Rectal smooth muscle tissue (tissue), 1 donor: Measurements from ENCODE around the gene KRTAP10-5.
"Not testable (repeated sequence)": the region's sequence is repeated elsewhere in the genome, so short reads cannot be mapped to it uniquely, and the experiment has no call there.

ENCODE experiments used
- H3K27ac ChIP-seq: one replicate; pipeline ENCODE4 v1.7.0; 2013; ENCODE audit warnings: low read depth, low read length, inconsistent platforms
- H3K27me3 ChIP-seq: one replicate; pipeline ENCODE4 v1.7.0; 2013; ENCODE audit warnings: low read length; ENCODE audit not compliant: control insufficient read depth, insufficient read depth
- H3K36me3 ChIP-seq: one replicate; pipeline ENCODE4 v1.7.0; 2013; ENCODE audit warnings: low read length; ENCODE audit not compliant: control insufficient read depth, insufficient read depth
- H3K4me1 ChIP-seq: one replicate; pipeline ENCODE4 v1.7.0; 2013; ENCODE audit warnings: low read length; ENCODE audit not compliant: control insufficient read depth, insufficient read depth
- H3K4me3 ChIP-seq: one replicate; pipeline ENCODE4 v1.7.0; 2013; ENCODE audit warnings: low read length
- H3K9ac ChIP-seq: one replicate; pipeline ENCODE4 v1.7.0; 2013; ENCODE audit warnings: low read length

KRTAP10-5 gene

GRCh38 chr21:44571296-44571695 lies 9.1 kb downstream of the KRTAP10-5 start:
- Histone ChIP-seq H3K27me3 (no peaks in the 10 kb centered on the region), H3K36me3 (no peaks in the 10 kb centered on the region), H3K4me3 (no peak overlapping the region), H3K27ac (no peak overlapping the region), H3K4me1 (no peaks in the 10 kb centered on the region), H3K9ac (no peak overlapping the region)

GRCh38 chr21:44569861-44570517 lies 10.4 kb downstream of the KRTAP10-5 start:
- no peaks in the 10 kb centered on the region for H3K27me3 ChIP-seq
- H3K9ac ChIP-seq = no peak overlapping the region
- H3K4me3 ChIP-seq = no peak overlapping the region
- no peaks in the 10 kb centered on the region for H3K4me1 ChIP-seq
- no peak overlapping the region for H3K27ac ChIP-seq
- no peaks in the 10 kb centered on the region for H3K36me3 ChIP-seq

DNA sequence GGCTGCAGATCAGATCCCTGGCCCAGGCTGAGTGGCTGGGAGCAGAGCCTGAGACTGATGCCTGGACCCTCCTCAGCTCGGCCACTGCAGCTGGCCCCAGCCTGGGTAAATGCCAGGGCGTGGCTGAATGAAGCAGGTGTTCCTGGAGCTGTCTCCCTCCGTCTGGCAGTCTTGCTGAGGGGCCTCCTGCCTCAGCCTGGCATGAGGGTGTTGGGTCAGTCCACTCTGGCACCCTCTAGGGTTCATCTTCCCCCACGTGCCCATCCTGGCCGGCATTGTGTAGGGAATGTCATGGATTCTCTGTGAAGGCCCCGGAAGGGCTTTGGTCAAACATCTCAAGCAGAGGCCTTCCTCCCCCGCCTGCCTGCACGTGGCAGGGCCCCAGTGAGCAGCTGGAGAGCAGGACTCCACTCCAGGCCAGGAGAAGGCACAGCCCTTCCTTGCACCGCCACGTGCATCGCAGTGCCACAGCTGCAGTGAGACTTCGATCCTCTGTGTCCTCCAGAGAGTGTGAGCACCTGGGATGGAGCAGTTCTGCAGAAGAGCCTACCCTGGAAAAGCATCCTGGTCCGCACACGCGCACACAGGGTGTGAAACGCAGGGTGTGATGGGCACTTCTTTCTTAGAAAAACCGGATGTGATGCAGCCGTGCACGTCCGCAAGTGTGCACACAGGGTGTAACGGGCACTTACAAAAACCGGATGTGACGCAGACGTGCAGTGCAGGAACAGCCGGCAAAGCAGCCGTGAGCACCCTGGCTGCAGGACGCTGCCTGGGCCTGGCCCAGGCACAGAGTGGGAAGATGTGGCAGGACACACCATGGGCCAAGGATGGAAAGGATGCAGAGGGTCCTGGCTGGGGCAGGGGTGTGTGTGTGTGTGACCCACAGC lies 11.5 kb downstream of the KRTAP10-5 start:
- H3K27ac ChIP-seq = no peak overlapping the region
- H3K27me3 ChIP-seq = no peaks in the 10 kb centered on the region
- no peaks in the 10 kb centered on the region for H3K36me3 ChIP-seq
- no peaks in the 10 kb centered on the region for H3K4me1 ChIP-seq
- H3K9ac ChIP-seq = no peak overlapping the region
- no peak overlapping the region for H3K4me3 ChIP-seq

GRCh38 chr21:44568261-44568660 lies 12.1 kb downstream of the KRTAP10-5 start:
- H3K9ac ChIP-seq = no peak overlapping the region
- H3K27ac ChIP-seq = no peak overlapping the region
- H3K4me3 ChIP-seq = no peak overlapping the region
- H3K4me1 ChIP-seq = no peaks in the 10 kb centered on the region
- H3K27me3 ChIP-seq = no peaks in the 10 kb centered on the region
- H3K36me3 ChIP-seq = no peaks in the 10 kb centered on the region

DNA sequence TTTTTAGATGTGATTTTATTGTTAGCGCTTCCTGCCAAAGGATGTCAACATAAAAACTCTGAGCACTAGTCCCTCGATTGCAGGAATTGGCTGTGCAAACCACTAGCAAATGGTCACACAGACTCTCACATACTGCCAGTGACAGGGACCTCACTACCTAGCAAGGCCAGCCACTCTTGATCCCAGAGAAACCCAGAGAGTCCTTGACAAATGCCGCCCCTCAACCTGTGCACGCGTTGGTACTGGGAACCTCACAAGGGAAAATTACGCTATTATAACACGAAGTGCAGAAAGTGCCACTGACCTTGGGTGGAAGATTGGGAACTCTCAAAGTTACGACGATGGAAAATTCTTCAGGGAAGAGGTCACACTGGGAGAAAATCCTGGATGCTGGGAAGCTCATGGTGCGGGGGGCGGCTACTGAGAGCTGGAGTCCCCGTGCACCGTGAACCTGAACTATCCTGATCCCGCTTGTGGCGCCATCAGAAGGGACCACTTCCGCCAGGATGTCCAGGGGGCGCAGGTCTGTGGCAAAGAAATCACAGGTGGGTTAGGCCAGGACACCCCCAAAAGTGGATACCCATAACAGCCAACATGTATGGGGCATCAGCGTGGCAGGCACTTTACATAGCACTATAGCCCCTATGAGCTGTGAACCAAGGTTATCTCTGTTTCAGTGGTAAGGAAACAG lies 12.8 kb downstream of the KRTAP10-5 start:
- Histone ChIP-seq H3K9ac (no peak overlapping the region), H3K27ac (no peak overlapping the region), H3K4me1 (no peaks in the 10 kb centered on the region), H3K36me3 (no peaks in the 10 kb centered on the region), H3K4me3 (no peak overlapping the region), H3K27me3 (no peaks in the 10 kb centered on the region)

DNA sequence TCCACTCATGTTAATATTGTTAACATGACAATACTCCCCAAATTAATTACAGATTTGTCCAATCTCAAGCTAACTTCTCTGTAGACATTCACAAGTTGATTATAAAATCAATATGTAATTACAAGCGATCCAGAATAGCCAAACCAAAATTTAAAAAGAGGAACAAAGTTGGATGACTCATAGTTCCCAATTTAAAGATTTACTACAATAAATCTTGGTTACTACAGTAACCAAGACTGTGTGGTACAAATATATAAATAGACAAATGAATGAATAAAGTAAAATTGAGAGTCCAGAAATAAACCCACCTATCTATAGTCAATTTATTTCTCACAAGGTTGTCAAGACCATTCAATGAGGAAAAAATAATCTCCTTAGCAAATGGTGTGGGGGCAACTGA lies 14.0 kb downstream of the KRTAP10-5 start:
- no peaks in the 10 kb centered on the region for H3K36me3 ChIP-seq
- H3K27ac ChIP-seq = no peak overlapping the region
- no peaks in the 10 kb centered on the region for H3K27me3 ChIP-seq
- no peak overlapping the region for H3K4me3 ChIP-seq
- no peaks in the 10 kb centered on the region for H3K4me1 ChIP-seq
- no peak overlapping the region for H3K9ac ChIP-seq

DNA sequence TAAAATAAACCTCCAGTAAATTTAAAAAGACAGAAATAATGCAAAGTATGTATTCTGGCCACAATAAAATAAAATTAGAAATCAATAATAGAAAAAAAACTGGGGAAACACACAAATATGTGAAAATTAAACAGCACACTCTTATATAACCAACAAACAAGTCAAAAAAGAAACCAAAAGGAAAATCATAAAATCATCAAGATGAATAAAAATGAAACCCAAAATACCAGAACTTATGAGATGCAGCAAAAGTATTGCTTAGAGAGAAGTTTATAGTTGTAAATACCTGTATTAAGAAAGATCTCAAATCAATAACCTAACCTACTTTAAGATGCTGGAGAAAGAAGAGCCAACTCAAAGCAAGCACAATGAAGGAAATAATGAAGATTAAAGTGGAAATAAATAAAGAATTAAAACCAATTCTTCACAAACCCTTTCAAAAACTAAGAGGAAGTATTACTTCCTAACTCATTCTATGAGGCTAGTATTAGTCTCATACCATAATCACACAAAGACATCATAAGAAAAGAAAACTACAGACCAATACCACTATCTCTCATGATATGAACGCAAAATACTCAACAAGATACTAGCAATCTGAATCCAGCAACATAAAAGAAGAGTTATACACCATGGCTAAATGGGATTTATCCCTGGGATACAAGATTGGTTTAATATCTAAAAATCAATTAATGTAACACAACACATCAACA lies 15.4 kb downstream of the KRTAP10-5 start:
- Histone ChIP-seq H3K4me1 (no peaks in the 10 kb centered on the region), H3K9ac (no peak overlapping the region), H3K36me3 (no peaks in the 10 kb centered on the region), H3K4me3 (no peak overlapping the region), H3K27me3 (no peaks in the 10 kb centered on the region), H3K27ac (no peak overlapping the region)

GRCh38 chr21:44564099-44564498 lies 16.3 kb downstream of the KRTAP10-5 start:
- H3K4me1 ChIP-seq = no peaks in the 10 kb centered on the region
- no peaks in the 10 kb centered on the region for H3K36me3 ChIP-seq
- no peak overlapping the region for H3K9ac ChIP-seq
- no peaks in the 10 kb centered on the region for H3K27me3 ChIP-seq
- no peak overlapping the region for H3K27ac ChIP-seq
- no peak overlapping the region for H3K4me3 ChIP-seq

GRCh38 chr21:44558695-44559094 lies 21.7 kb downstream of the KRTAP10-5 start, which contains the start of gene KRTAP10-3:
Gene KRTAP10-3 (minus strand): TSS chr21:44558795. CDS start chr21:44558715, 80 bp downstream.
- Histone ChIP-seq H3K4me3 (no peak within 1 kb of the TSS), H3K9ac (no peak within 1 kb of the TSS), H3K27ac (no peak within 1 kb of the TSS), H3K27me3 (peaks cover 5% of the 10 kb centered on the region), H3K36me3 (no peaks in the 10 kb centered on the region), H3K4me1 (no peaks in the 10 kb centered on the region)

GRCh38 chr21:44558329-44558675 lies 22.1 kb downstream of the KRTAP10-5 start:
- not testable (repeated sequence) for H3K9ac ChIP-seq, H3K4me3 ChIP-seq, H3K27ac ChIP-seq, H3K36me3 ChIP-seq, H3K27me3 ChIP-seq, H3K4me1 ChIP-seq

GRCh38 chr21:44557491-44558328 lies 22.7 kb downstream of the KRTAP10-5 start:
- H3K4me1 ChIP-seq = no peaks in the 10 kb centered on the region
- H3K27ac ChIP-seq = no peak overlapping the region
- H3K36me3 ChIP-seq = no peaks in the 10 kb centered on the region
- no peak overlapping the region for H3K9ac ChIP-seq
- peaks cover 5% of the 10 kb centered on the region for H3K27me3 ChIP-seq
- no peak overlapping the region for H3K4me3 ChIP-seq
